ENCODE measurements around the gene PEAK1. TPM values are rescaled to one million over a fixed set of nuclear protein-coding genes. Genes with fewer than 3 reads are reported as not detected.

The PEAK1 gene
- total and polyA plus RNA-seq, 2 experiments from 2014 or later, result 7.8 to 34.1 TPM

GRCh38 chr15:77094397-77095030 lies 325.4 kb downstream of the PEAK1 start:
- no peaks in the 10 kb centered on the region; the same call in 2 of the 3 replicates for H3K36me3 Mint-ChIP-seq (ENCODE audit: low read depth)
- H3K9me3 Mint-ChIP-seq, result no peaks in the 10 kb centered on the region
- DNase-seq (ENCODE audit: low spot score) (peak; percentile 79), ATAC-seq (peak; percentile 94)
- H3K4me3 Mint-ChIP-seq, result no peak overlapping the region
- H4K20me1 ChIP-seq (replicated peaks; ENCODE audit: insufficient read depth), result no peaks in the 10 kb centered on the region
- TF ChIP-seq EZH2phosphoT487 (IDR thresholded peaks at IDR 0.05; ENCODE audit: unreplicated experiment) (no peak), CREB1 (CRISPR knock-in tag; IDR thresholded peaks at IDR 0.05; ENCODE audit: low read depth) (no peak), CTCF (conservative IDR thresholded peaks at IDR 0.05; ENCODE audit: low read depth in 2 of 2) (peak; percentile 75 to 80)
- no peak overlapping the region for H3K4me2 ChIP-seq
- H3K9me2 ChIP-seq (ENCODE audit: insufficient read depth), result 0 out of 2 replicates have a peak, but pooled peaks cover 3% of the 10 kb centered on the region
- peaks cover 8% of the 10 kb centered on the region for H3K27me3 Mint-ChIP-seq (ENCODE audit: insufficient read depth, low read depth, poor library complexity)
- H3K4me1 Mint-ChIP-seq, result no peaks in the 10 kb centered on the region; the same call in 2 of the 3 replicates
- no peak overlapping the region for H2AFZ ChIP-seq
- H3K79me2 ChIP-seq (replicated peaks; ENCODE audit: insufficient read depth), result no peaks in the 10 kb centered on the region
- no peaks in the 10 kb centered on the region for H3F3A ChIP-seq (replicated peaks; ENCODE audit: low read depth)
- no peak overlapping the region for H3K4me3 ChIP-seq
- no peaks in the 10 kb centered on the region for H3K4me1 ChIP-seq (ENCODE audit: insufficient read depth)
- no peaks in the 10 kb centered on the region for H3K27me3 ChIP-seq (ENCODE audit: insufficient read depth)
- no peaks in the 10 kb centered on the region for H3K36me3 ChIP-seq (ENCODE audit: insufficient read depth)
- no peak overlapping the region for H3K27ac ChIP-seq (ENCODE audit: low read depth)
- H3K27ac Mint-ChIP-seq, result no peak overlapping the region

DNA sequence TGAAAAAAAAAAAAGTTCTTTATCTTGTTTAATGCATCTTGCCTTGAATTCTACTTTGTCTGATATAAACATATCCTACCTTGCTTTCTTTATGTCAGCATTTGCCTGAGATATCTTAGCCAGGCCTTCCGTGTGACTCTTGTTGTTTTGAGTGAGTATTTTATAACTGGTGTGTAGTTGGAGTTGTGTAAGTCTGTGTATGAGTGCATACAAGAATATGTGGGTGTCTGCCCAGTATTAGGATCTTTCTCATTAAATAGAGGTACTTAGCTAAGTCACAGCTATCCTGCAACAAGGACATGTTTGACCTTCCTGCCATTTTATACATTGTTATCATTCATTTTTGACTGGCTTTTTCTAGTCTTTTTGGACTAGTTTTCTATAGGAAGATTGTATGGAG lies 326.5 kb downstream of the PEAK1 start:
- H3K36me3 ChIP-seq (ENCODE audit: insufficient read depth), result no peaks in the 10 kb centered on the region
- H3K4me1 ChIP-seq (ENCODE audit: insufficient read depth), result no peaks in the 10 kb centered on the region
- DNase-seq (ENCODE audit: low spot score) (no peak), ATAC-seq (no peak)
- no peaks in the 10 kb centered on the region for H3K27me3 ChIP-seq (ENCODE audit: insufficient read depth)
- no peak for TF ChIP-seq EZH2 (IDR thresholded peaks at IDR 0.05; ENCODE audit: low read depth, unreplicated experiment)
- no peak for TF ChIP-seq REST (IDR thresholded peaks at IDR 0.05; ENCODE audit: unreplicated experiment)
- no peaks in the 10 kb centered on the region for H3F3A ChIP-seq (replicated peaks; ENCODE audit: low read depth)
- Mint-ChIP-seq H3K27me3 (ENCODE audit: insufficient read depth, low read depth, poor library complexity) (peaks cover 7% of the 10 kb centered on the region), H3K4me3 (no peak overlapping the region), H3K9me3 (no peaks in the 10 kb centered on the region), H3K36me3 (ENCODE audit: low read depth) (no peaks in the 10 kb centered on the region), H3K27ac (no peak overlapping the region), H3K4me1 (no peaks in the 10 kb centered on the region; the same call in 2 of the 3 replicates)
- H3K79me2 ChIP-seq (replicated peaks; ENCODE audit: insufficient read depth), result no peaks in the 10 kb centered on the region
- H2AFZ ChIP-seq, result no peak overlapping the region
- H3K27ac ChIP-seq (ENCODE audit: low read depth), result no peak overlapping the region
- H3K4me2 ChIP-seq, result no peak overlapping the region
- 0 out of 2 replicates have a peak, but pooled peaks cover 3% of the 10 kb centered on the region for H3K9me2 ChIP-seq (ENCODE audit: insufficient read depth)
- no peak overlapping the region for H3K4me3 ChIP-seq
- no peaks in the 10 kb centered on the region for H4K20me1 ChIP-seq (replicated peaks; ENCODE audit: insufficient read depth)
